Activated naive CD4-positive, alpha-beta T cell treated with anti-CD3 and anti-CD28 coated beads, Interleukin-2, amount 50 U/mL, for 24 hours (primary cell): Measurements from ENCODE around the gene SIK3.
"Not testable (repeated sequence)": the region's sequence is repeated elsewhere in the genome, so short reads cannot be mapped to it uniquely, and the experiment has no call there.

ENCODE experiments used
- H3K27ac Mint-ChIP-seq: one replicate; pipeline ENCODE4 v1.8.0; 2021; ENCODE audit warnings: mild to moderate bottlenecking, mixed read lengths
- H3K27me3 Mint-ChIP-seq: one replicate; pipeline ENCODE4 v1.8.0; 2021; ENCODE audit warnings: mixed read lengths
- H3K36me3 Mint-ChIP-seq: one replicate; pipeline ENCODE4 v1.8.0; 2021; ENCODE audit warnings: mixed read lengths
- H3K4me1 Mint-ChIP-seq: one replicate; pipeline ENCODE4 v1.8.0; 2021; ENCODE audit warnings: mixed read lengths
- H3K4me3 Mint-ChIP-seq: one replicate; pipeline ENCODE4 v1.8.0; 2021; ENCODE audit warnings: mild to moderate bottlenecking, mixed read lengths
- H3K9me3 Mint-ChIP-seq: one replicate; pipeline ENCODE4 v1.8.0; 2021; ENCODE audit warnings: mixed read lengths

The SIK3 gene

GRCh38 chr11:116844722-116845121 is 253.5 kb downstream of the SIK3 start:
- no peaks in the 10 kb centered on the region for H3K9me3 Mint-ChIP-seq
- H3K36me3 Mint-ChIP-seq: peaks cover 15% of the 10 kb centered on the region
- H3K4me1 Mint-ChIP-seq: peaks cover 3% of the 10 kb centered on the region
- H3K27ac Mint-ChIP-seq: no peak overlapping the region
- no peaks in the 10 kb centered on the region for H3K27me3 Mint-ChIP-seq
- H3K4me3 Mint-ChIP-seq: no peak overlapping the region

GRCh38 chr11:116843661-116844060 is 254.6 kb downstream of the SIK3 start:
- Mint-ChIP-seq H3K4me1 (no peaks in the 10 kb centered on the region), H3K36me3 (peaks cover 13% of the 10 kb centered on the region), H3K9me3 (no peaks in the 10 kb centered on the region), H3K4me3 (no peak overlapping the region), H3K27me3 (no peaks in the 10 kb centered on the region), H3K27ac (no peak overlapping the region)

GRCh38 chr11:116842909-116843308 is 255.3 kb downstream of the SIK3 start:
- no peaks in the 10 kb centered on the region for H3K4me1 Mint-ChIP-seq
- H3K27me3 Mint-ChIP-seq: no peaks in the 10 kb centered on the region
- no peak overlapping the region for H3K27ac Mint-ChIP-seq
- H3K4me3 Mint-ChIP-seq: no peak overlapping the region
- no peaks in the 10 kb centered on the region for H3K9me3 Mint-ChIP-seq
- peaks cover 13% of the 10 kb centered on the region for H3K36me3 Mint-ChIP-seq

- H3K27ac Mint-ChIP-seq: no peak overlapping the region
- peaks cover 13% of the 10 kb centered on the region for H3K36me3 Mint-ChIP-seq
- H3K9me3 Mint-ChIP-seq: no peaks in the 10 kb centered on the region
- H3K27me3 Mint-ChIP-seq: no peaks in the 10 kb centered on the region
- no peak overlapping the region for H3K4me3 Mint-ChIP-seq
- H3K4me1 Mint-ChIP-seq: no peaks in the 10 kb centered on the region
These were observed 256.1 kb downstream of the SIK3 start for GRCh38 chr11:116842117-116842516.

GRCh38 chr11:116840746-116841296 is 257.4 kb downstream of the SIK3 start:
- H3K4me1 Mint-ChIP-seq: peaks cover 4% of the 10 kb centered on the region
- H3K4me3 Mint-ChIP-seq: no peak overlapping the region
- peaks cover 7% of the 10 kb centered on the region for H3K36me3 Mint-ChIP-seq
- H3K27ac Mint-ChIP-seq: no peak overlapping the region
- H3K9me3 Mint-ChIP-seq: no peaks in the 10 kb centered on the region
- H3K27me3 Mint-ChIP-seq: no peaks in the 10 kb centered on the region

GRCh38 chr11:116840224-116840745 is 257.9 kb downstream of the SIK3 start:
- Mint-ChIP-seq H3K36me3 (peaks cover 5% of the 10 kb centered on the region), H3K4me1 (peaks cover 8% of the 10 kb centered on the region), H3K27ac (no peak overlapping the region), H3K27me3 (no peaks in the 10 kb centered on the region), H3K4me3 (no peak overlapping the region), H3K9me3 (no peaks in the 10 kb centered on the region)

GRCh38 chr11:116838321-116839084 is 259.7 kb downstream of the SIK3 start:
- Mint-ChIP-seq H3K27ac (no peak overlapping the region), H3K4me3 (no peak overlapping the region), H3K9me3 (no peaks in the 10 kb centered on the region)

GRCh38 chr11:116837231-116838091 is 260.8 kb downstream of the SIK3 start, which contains the start of gene APOA1:
APOA1 (minus strand) TSS chr11:116837622; CDS start chr11:116837387, 235 bp downstream.
- Mint-ChIP-seq H3K27ac (no peak within 1 kb of the TSS), H3K27me3 (no peaks in the 10 kb centered on the region), H3K4me3 (no peak within 1 kb of the TSS), H3K4me1 (peaks cover 12% of the 10 kb centered on the region), H3K36me3 (no peaks in the 10 kb centered on the region), H3K9me3 (no peaks in the 10 kb centered on the region)

More at GRCh38 chr11:116838321-116839084, 259.7 kb downstream of the SIK3 start:
- Mint-ChIP-seq H3K27me3 (no peaks in the 10 kb centered on the region), H3K36me3 (peaks cover 2% of the 10 kb centered on the region), H3K4me1 (peaks cover 12% of the 10 kb centered on the region)

GRCh38 chr11:116836632-116836991 is 261.6 kb downstream of the SIK3 start:
- no peak overlapping the region for H3K4me3 Mint-ChIP-seq
- H3K4me1 Mint-ChIP-seq: peaks cover 12% of the 10 kb centered on the region
- no peaks in the 10 kb centered on the region for H3K27me3 Mint-ChIP-seq
- no peaks in the 10 kb centered on the region for H3K9me3 Mint-ChIP-seq
- H3K36me3 Mint-ChIP-seq: no peaks in the 10 kb centered on the region
- no peak overlapping the region for H3K27ac Mint-ChIP-seq

GRCh38 chr11:116835791-116836631 is 262.2 kb downstream of the SIK3 start:
- peaks cover 12% of the 10 kb centered on the region for H3K4me1 Mint-ChIP-seq
- no peaks in the 10 kb centered on the region for H3K9me3 Mint-ChIP-seq
- H3K27me3 Mint-ChIP-seq: no peaks in the 10 kb centered on the region
- H3K36me3 Mint-ChIP-seq: no peaks in the 10 kb centered on the region
- peak overlapping the region; percentile 76 for H3K4me3 Mint-ChIP-seq
- no peak overlapping the region for H3K27ac Mint-ChIP-seq

- no peak overlapping the region for H3K27ac Mint-ChIP-seq
- no peaks in the 10 kb centered on the region for H3K27me3 Mint-ChIP-seq
- H3K36me3 Mint-ChIP-seq: no peaks in the 10 kb centered on the region
- H3K4me3 Mint-ChIP-seq: peak overlapping the region; percentile 76
- peaks cover 12% of the 10 kb centered on the region for H3K4me1 Mint-ChIP-seq
- no peaks in the 10 kb centered on the region for H3K9me3 Mint-ChIP-seq
These were observed 263.0 kb downstream of the SIK3 start for GRCh38 chr11:116835042-116835772.

- H3K36me3 Mint-ChIP-seq, H3K27ac Mint-ChIP-seq, H3K27me3 Mint-ChIP-seq, H3K9me3 Mint-ChIP-seq: not testable (repeated sequence)
- H3K4me3 Mint-ChIP-seq: peak overlapping the region; percentile 39
- H3K4me1 Mint-ChIP-seq: peaks cover 12% of the 10 kb centered on the region
These were observed 263.6 kb downstream of the SIK3 start for GRCh38 chr11:116834535-116835041.

GRCh38 chr11:116833816-116834534 is 264.3 kb downstream of the SIK3 start:
- Mint-ChIP-seq H3K27ac (no peak overlapping the region), H3K36me3 (no peaks in the 10 kb centered on the region), H3K4me1 (peaks cover 12% of the 10 kb centered on the region), H3K27me3 (no peaks in the 10 kb centered on the region), H3K4me3 (peak overlapping the region; percentile 13), H3K9me3 (no peaks in the 10 kb centered on the region)

- no peaks in the 10 kb centered on the region for H3K27me3 Mint-ChIP-seq
- H3K36me3 Mint-ChIP-seq: no peaks in the 10 kb centered on the region
- no peak overlapping the region for H3K27ac Mint-ChIP-seq
- peaks cover 12% of the 10 kb centered on the region for H3K4me1 Mint-ChIP-seq
- no peaks in the 10 kb centered on the region for H3K9me3 Mint-ChIP-seq
- no peak overlapping the region for H3K4me3 Mint-ChIP-seq
These were observed 264.8 kb downstream of the SIK3 start for GRCh38 chr11:116833491-116833815.
